Kidney epithelial cell (primary cell): ENCODE data around the gene ADGRA3. TPM values are rescaled to one million over a fixed set of nuclear protein-coding genes. Genes with fewer than 3 reads are reported as not detected.

ENCODE experiments used
- DNase-seq: peaks from one replicate; pipeline ENCODE4 v3.0.0-alpha.2; 2010; ENCODE audit warnings: low read depth
- H3K27me3 ChIP-seq: 2 replicates; pipeline ENCODE4 v1.6.0; 2011; ENCODE audit warnings: low read length; ENCODE audit not compliant: control insufficient read depth, insufficient read depth
- H3K36me3 ChIP-seq: 2 replicates; pipeline ENCODE4 v1.5.1; 2011; ENCODE audit warnings: low read length; ENCODE audit not compliant: control insufficient read depth, insufficient read depth
- H3K4me3 ChIP-seq: 2 replicates; pipeline ENCODE4 v1.5.1; 2011; ENCODE audit warnings: low read depth, mild to moderate bottlenecking, control low read depth, low read length
- CTCF ChIP-seq: IDR thresholded peaks from 2 replicates; pipeline ENCODE4 v1.5.1; 2011; ENCODE audit warnings: mild to moderate bottlenecking, moderate library complexity, low read length, control low read depth, inconsistent platforms; ENCODE audit not compliant: insufficient read depth, poor library complexity, severe bottlenecking
- total RNA-seq: library from RNA; depleted of rRNA; stranded (reverse); fragments of >200 nt; gene quantifications from 2 replicates; pipeline ENCODE4 v1.2.3, GENCODE V29; 2015

The ADGRA3 gene
- total RNA-seq, 1 donor from 2014 or later = 30.5 TPM

GRCh38 chr4:22490718-22491315 lies 25.0 kb downstream of the ADGRA3 start:
- Histone ChIP-seq H3K36me3 (no peaks in the 10 kb centered on the region), H3K4me3 (no peak overlapping the region), H3K27me3 (no peaks in the 10 kb centered on the region)
- no peak for DNase-seq
- TF ChIP-seq CTCF = no peak

- no peak for TF ChIP-seq CTCF
- Histone ChIP-seq H3K4me3 (no peak overlapping the region), H3K27me3 (no peaks in the 10 kb centered on the region), H3K36me3 (no peaks in the 10 kb centered on the region)
- no peak for DNase-seq
Observed at GRCh38 chr4:22488106-22488505, 27.8 kb downstream of the ADGRA3 start.

DNA sequence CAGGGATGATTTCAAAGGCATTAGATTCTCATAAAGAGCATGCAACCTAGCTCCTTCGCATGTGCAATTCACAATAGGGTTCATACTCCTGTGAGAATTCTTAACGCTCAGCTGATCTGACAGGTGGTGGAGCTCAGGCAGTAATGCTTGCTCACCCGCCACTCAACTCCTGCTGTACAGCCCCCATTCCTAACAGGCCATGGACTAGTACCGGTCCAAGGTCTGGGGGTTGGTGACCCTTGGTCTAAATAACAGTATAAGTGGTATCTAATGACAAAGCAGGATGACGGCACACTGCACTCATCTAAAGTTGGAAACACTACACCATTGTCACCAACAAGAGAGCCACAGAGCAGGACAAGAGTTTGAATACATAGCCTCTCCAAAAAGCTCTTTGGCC lies 28.5 kb downstream of the ADGRA3 start:
- DNase-seq = no peak
- Histone ChIP-seq H3K27me3 (no peaks in the 10 kb centered on the region), H3K4me3 (no peak overlapping the region), H3K36me3 (no peaks in the 10 kb centered on the region)
- TF ChIP-seq CTCF = no peak

DNA sequence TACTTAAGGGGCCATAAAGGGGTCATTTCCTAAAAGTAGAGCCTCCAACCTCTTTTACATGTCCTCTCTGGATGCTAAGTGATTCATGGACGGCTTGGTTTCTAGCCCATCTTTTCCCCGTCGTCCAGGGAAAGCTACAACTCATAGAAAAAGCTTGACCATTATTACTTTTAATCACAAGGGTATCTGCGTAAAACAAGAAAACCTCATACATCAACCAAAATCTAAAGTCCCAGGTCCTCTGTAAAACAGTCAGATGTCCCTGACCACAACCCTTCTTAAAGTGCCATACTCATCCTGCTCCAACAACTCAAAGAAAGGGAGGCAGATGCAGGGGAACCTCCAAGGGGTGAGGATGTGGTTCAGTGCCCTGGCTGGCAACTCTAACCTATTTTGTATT lies 29.6 kb downstream of the ADGRA3 start:
- H3K27me3 ChIP-seq = no peaks in the 10 kb centered on the region
- DNase-seq = no peak
- no peak overlapping the region for H3K4me3 ChIP-seq
- no peak for TF ChIP-seq CTCF
- no peaks in the 10 kb centered on the region for H3K36me3 ChIP-seq

- H3K27me3 ChIP-seq = no peaks in the 10 kb centered on the region
- H3K36me3 ChIP-seq = no peaks in the 10 kb centered on the region
- no peak overlapping the region for H3K4me3 ChIP-seq
- no peak for TF ChIP-seq CTCF
- no peak for DNase-seq
Observed at GRCh38 chr4:22485737-22486136, 30.1 kb downstream of the ADGRA3 start.

- DNase-seq = no peak
- TF ChIP-seq CTCF = no peak
- Histone ChIP-seq H3K27me3 (no peaks in the 10 kb centered on the region), H3K36me3 (no peaks in the 10 kb centered on the region), H3K4me3 (no peak overlapping the region)
Observed at GRCh38 chr4:22483551-22483981, 32.3 kb downstream of the ADGRA3 start.
